Upper lobe of left lung (tissue), 6 donors: ENCODE measurements around the gene SEPTIN8. TPM values are rescaled to one million over a fixed set of nuclear protein-coding genes. Genes with fewer than 3 reads are reported as not detected.

Source experiments
- ATAC-seq, 2 donors: fragments of 200-7000 bp; cut with Tn5 transposase; one replicate each; pipeline ENCODE4 v1.9.1; 2022; ENCODE audit warnings: mild to moderate bottlenecking in 2 of 2, moderate library complexity in 2 of 2; ENCODE audit not compliant: low FRiP score in 2 of 2
- DNase-seq, 2 donors: peaks; one replicate each; pipeline ENCODE4 v3.0.0-alpha.2; 2019 to 2020
- H3K27ac ChIP-seq, 4 donors: fragments of 200-600 bp; sonication (generic); one replicate each; pipeline ENCODE4 v1.5.1; 2016 to 2019
- H3K27me3 ChIP-seq, 4 donors: fragments of 200-600 bp; sonication (generic); one replicate each; pipeline ENCODE4 v1.5.1; 2017 to 2019
- H3K36me3 ChIP-seq, 4 donors: fragments of 200-600 bp; sonication (generic); one replicate each; pipeline ENCODE4 v1.5.1; 2016 to 2019
- H3K4me1 ChIP-seq, 4 donors: fragments of 200-600 bp; sonication (generic); one replicate each; pipeline ENCODE4 v1.5.1; 2018 to 2019
- H3K4me3 ChIP-seq, 4 donors: fragments of 200-600 bp; sonication (generic); one replicate each; pipeline ENCODE4 v1.5.1; 2017 to 2019; ENCODE audit warnings: mild to moderate bottlenecking in 2 of 4, moderate library complexity in 1 of 4
- H3K9me3 ChIP-seq, 4 donors: fragments of 200-600 bp; sonication (generic); one replicate each; pipeline ENCODE4 v1.5.1; 2018 to 2019
- CTCF ChIP-seq, 6 experiments: fragments of 450-650 bp in 4 of 6; fragments of 200-600 bp in 2 of 6; sonication (generic) in 2 of 6; IDR thresholded peaks; one replicate each; pipeline ENCODE4 v1.5.1; 2016 to 2019; ENCODE audit warnings: antibody characterized with exemption in 6 of 6
- EP300 ChIP-seq, 4 donors: sonication (generic); formaldehyde crosslinking; IDR thresholded peaks; one replicate each; pipeline ENCODE4 v1.5.1; 2017; ENCODE audit warnings: antibody characterized with exemption in 4 of 4, control low read depth in 2 of 4
- POLR2A ChIP-seq, 4 donors: fragments of 450-650 bp; IDR thresholded peaks; one replicate each; pipeline ENCODE4 v1.5.1; 2016 to 2017; ENCODE audit warnings: antibody characterized with exemption in 4 of 4, mild to moderate bottlenecking in 2 of 4
- POLR2AphosphoS5 ChIP-seq, 2 donors: sonication (generic); formaldehyde crosslinking; IDR thresholded peaks; one replicate each; pipeline ENCODE4 v1.5.1; 2017; ENCODE audit warnings: antibody characterized with exemption in 2 of 2
- WGBS, 2 donors: methylation state at CpG; one replicate each; pipeline ENCODE4 v1.1.5; 2017 to 2018; 5-methylcytosine and 5-hydroxymethylcytosine counted together
- total RNA-seq, 6 donors: library from RNA; depleted of rRNA in 4 of 6; stranded (reverse); fragments of >200 nt in 4 of 6; gene quantifications; one replicate each; pipeline versions ENCODE4 v1.1.0 to v1.2.1, GENCODE V29; 2016 to 2021
- donor health status: DM: no; HTN: no; CAD: no; lungs with moderate emphysema.
- donor health status: DM: no; HTN: yes; CAD: no; lungs with severe emphysema.

Gene SEPTIN8
- total RNA-seq, 6 donors from 2014 or later = 26.3 to 41.5 (median 31.5) TPM

- ATAC-seq (no peak), DNase-seq (no peak)
- no peak for TF ChIP-seq CTCF (IDR thresholded peaks at IDR 0.05)
- no peak for TF ChIP-seq POLR2AphosphoS5 (IDR thresholded peaks at IDR 0.05)
- TF ChIP-seq EP300 (IDR thresholded peaks at IDR 0.05) = no peak
- no peak for TF ChIP-seq POLR2A (IDR thresholded peaks at IDR 0.05)
- H3K4me3 ChIP-seq = no peak overlapping the region
- peaks cover 6 to 18% (median 14%) of the 10 kb centered on the region in 4 donors for H3K36me3 ChIP-seq
- peaks cover 27 to 37% (median 30%) of the 10 kb centered on the region in 4 donors for H3K4me1 ChIP-seq
- no peaks in the 10 kb centered on the region for H3K9me3 ChIP-seq
- no peak overlapping the region for H3K27ac ChIP-seq
- no peaks in the 10 kb centered on the region for H3K27me3 ChIP-seq
- WGBS, 2 donors = 90 to 97% methylated on average over 2 to 3 of the region's 3 CpGs
Measured at GRCh38 chr5:132768485-132768868, 8.6 kb downstream of the SEPTIN8 start.

- DNase-seq (no peak), ATAC-seq (no peak)
- H3K4me1 ChIP-seq = peaks cover 27 to 32% (median 29%) of the 10 kb centered on the region in 4 donors
- H3K27me3 ChIP-seq = no peaks in the 10 kb centered on the region
- H3K27ac ChIP-seq = no peak overlapping the region
- peaks cover 6 to 31% (median 21%) of the 10 kb centered on the region in 4 donors for H3K36me3 ChIP-seq
- no peaks in the 10 kb centered on the region for H3K9me3 ChIP-seq
- H3K4me3 ChIP-seq = no peak overlapping the region
- 55 to 58% methylated on average over 2 of the region's 2 CpGs for WGBS, 2 donors
- no peak for TF ChIP-seq POLR2AphosphoS5 (IDR thresholded peaks at IDR 0.05)
- no peak for TF ChIP-seq POLR2A (IDR thresholded peaks at IDR 0.05)
- TF ChIP-seq EP300 (IDR thresholded peaks at IDR 0.05) = no peak
- TF ChIP-seq CTCF (IDR thresholded peaks at IDR 0.05) = no peak
Measured at GRCh38 chr5:132767150-132767549, 9.9 kb downstream of the SEPTIN8 start.

- Histone ChIP-seq H3K27ac (no peak overlapping the region), H3K27me3 (no peaks in the 10 kb centered on the region), H3K9me3 (no peaks in the 10 kb centered on the region), H3K4me1 (peaks cover 23 to 28% (median 26%) of the 10 kb centered on the region in 4 donors), H3K4me3 (no peak overlapping the region), H3K36me3 (peaks cover 6 to 36% (median 25%) of the 10 kb centered on the region in 4 donors)
- WGBS, 2 donors = 85 to 100% methylated on average over 1 of the region's 1 CpG
- no peak for DNase-seq
- no peak for ATAC-seq
- TF ChIP-seq EP300 (IDR thresholded peaks at IDR 0.05) = no peak
- TF ChIP-seq POLR2AphosphoS5 (IDR thresholded peaks at IDR 0.05) = no peak
- TF ChIP-seq POLR2A (IDR thresholded peaks at IDR 0.05) = no peak
- no peak for TF ChIP-seq CTCF (IDR thresholded peaks at IDR 0.05)
Measured at GRCh38 chr5:132766806-132767055, 10.3 kb downstream of the SEPTIN8 start.

GRCh38 chr5:132766020-132766805 lies 10.8 kb downstream of the SEPTIN8 start:
- ATAC-seq (no peak), DNase-seq (no peak)
- no peak for TF ChIP-seq POLR2A (IDR thresholded peaks at IDR 0.05)
- TF ChIP-seq EP300 (IDR thresholded peaks at IDR 0.05) = no peak
- TF ChIP-seq POLR2AphosphoS5 (IDR thresholded peaks at IDR 0.05) = no peak
- TF ChIP-seq CTCF (IDR thresholded peaks at IDR 0.05) = no peak
- Histone ChIP-seq H3K4me3 (no peak overlapping the region), H3K9me3 (no peaks in the 10 kb centered on the region), H3K27ac (no peak overlapping the region), H3K36me3 (peaks cover 6 to 41% (median 30%) of the 10 kb centered on the region in 4 donors), H3K4me1 (peaks cover 18 to 23% (median 20%) of the 10 kb centered on the region in 4 donors), H3K27me3 (no peaks in the 10 kb centered on the region)
- WGBS, 2 donors = 94 to 95% methylated on average over 14 of the region's 14 CpGs
